Measurements from ENCODE around the gene ARPC2.
"Not testable (repeated sequence)": the region's sequence is repeated elsewhere in the genome, so short reads cannot be mapped to it uniquely, and the experiment has no call there.

The ARPC2 gene

DNA sequence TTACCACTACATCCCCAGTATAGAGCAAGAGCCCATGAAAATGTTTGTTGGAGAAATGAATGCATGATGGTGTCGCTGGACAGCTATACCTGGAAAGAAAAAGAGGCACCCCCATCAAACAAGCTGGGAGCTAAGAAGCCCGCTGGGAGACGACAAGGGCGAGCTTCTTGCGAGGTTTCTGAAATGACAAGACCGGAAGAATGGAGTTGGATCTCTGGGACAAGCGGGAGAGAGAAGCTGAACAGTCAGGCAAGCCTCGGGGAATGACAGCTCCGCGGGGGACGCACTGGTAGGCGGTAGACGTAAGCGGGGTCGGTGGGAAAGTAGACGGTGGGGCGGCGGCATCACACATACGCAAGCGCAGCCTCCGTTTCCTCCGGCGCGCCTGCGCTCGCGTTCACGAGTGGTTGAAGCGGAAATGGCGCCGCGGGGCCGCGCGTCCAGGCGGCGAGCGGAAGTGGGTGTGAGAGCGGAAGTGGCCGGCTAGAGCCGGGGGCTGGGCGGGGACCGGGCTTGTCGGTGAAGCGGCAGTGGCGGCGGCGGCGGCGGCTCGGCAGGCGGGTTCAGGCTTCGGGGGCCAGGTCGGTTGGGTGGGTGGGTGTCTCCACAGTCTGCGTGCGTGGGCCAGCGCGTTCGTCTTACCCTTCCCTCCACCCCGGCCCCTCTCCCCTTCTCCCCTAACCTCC lies at the start of gene ARPC2:
Gene ARPC2, plus strand, starts transcription at position 516 of the 686 bp plus-strand sequence. CDS start 282 bp downstream, outside the sequence.
- peak; percentile 94 to 95 for DNase-seq (ENCODE audit: low read depth in 2 of 2)

- DNase-seq (ENCODE audit: low read depth in 2 of 2), result no peak
Observed at GRCh38 chr2:218168016-218168415, 49.0 kb upstream of the ARPC2 start.

DNA sequence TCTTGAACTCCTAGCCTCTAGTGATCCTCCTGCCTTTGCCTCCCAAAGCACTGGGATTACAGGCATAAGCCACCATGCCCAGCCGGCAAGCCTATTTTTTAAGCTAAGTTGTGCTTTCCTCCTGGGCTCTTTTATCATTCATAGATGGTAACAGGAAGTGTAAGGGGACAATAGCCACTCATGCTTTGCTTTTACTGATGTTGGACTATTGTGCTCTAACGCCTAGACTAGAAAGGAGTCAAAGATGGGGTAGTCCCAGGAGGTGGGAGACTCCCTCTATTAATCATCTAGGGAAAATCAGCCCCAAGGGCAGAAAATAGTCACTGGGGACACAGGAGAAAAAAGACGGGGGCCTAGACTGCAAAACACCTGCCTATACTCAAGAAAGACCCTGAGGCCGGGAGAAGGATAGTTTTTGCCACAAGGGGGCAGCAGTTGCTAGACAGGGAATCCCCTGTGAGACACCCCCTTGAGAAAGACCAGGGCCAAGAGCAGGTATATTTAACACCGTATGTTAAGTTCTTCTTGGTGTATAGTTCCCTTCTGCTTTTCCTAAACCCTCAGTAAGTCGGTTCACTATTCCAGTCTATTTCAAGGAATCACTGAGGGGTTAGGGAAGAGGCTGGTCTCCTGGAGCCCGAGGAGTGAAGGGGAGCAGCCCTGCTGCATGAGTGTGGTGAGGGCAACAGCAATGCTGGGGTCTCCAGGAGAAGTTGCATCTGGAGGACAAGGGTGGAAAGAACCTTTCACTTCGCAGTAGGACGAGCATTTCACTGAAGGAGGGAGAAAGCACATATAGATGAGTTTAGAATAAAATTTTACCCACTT lies 48.1 kb upstream of the ARPC2 start:
- peak; percentile 32 to 61 for DNase-seq (ENCODE audit: low read depth in 2 of 2)

DNA sequence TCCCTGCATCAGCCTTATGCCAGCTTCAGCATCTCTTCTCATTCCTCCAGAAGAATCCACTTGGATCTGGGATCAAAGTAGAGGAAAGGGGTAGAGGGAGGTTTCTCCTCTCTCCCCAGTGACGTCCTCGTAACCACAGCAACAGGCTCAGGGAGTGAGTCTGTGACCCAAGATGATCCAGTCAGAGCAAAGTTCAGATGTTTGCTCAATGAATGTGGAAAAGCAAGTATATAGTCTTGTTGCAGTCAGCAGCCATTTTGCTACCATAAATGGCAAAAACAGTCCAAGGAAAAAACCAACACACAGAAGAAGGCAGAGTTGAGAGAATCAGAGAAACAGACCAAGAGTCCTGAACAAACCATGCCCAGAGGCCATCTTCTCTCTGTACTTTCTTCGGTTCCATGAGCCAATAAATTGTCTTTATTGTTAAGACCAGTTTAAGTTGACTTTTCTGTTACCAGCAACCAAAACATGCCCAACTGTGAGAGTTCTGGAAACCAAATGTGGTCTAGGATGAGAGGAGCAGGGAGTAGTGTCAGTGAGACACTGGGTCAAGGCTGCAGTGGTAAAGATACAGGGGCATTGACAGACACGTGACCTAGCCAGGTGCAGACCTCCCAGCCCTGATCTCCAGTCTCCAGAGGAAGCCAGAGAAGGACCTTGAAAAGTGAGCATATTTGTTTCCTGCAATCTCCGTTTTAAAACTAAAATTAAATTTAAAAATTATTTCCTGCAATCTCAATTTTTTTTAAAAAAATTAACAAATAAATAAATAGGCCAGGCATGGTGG lies 47.0 kb upstream of the ARPC2 start:
- no peak for DNase-seq (ENCODE audit: low read depth in 2 of 2)

GRCh38 chr2:218171744-218172143 lies 45.2 kb upstream of the ARPC2 start:
- DNase-seq (ENCODE audit: low read depth in 2 of 2), result not testable (repeated sequence)

- DNase-seq (ENCODE audit: low read depth in 2 of 2), result no peak
Observed at GRCh38 chr2:218172845-218173244, 44.1 kb upstream of the ARPC2 start.

DNA sequence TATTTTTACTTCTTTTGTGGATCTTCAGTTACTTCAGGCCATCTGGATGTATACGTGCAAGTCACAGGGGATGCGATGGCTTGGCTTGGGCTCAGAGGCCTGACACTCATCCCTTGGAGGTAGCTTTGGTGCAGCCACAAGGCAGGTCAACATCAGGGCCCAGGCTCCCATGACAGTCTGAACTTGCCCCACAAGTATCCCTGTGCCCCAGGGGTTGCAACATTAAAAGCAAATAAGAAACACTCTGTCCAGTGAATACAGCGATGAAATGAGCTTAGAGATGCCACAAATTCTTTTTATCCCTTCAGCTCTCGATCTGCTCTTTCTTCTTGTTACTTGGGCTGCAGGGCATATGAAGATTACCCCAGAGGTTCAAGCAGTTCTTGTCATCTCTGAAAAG lies 37.2 kb upstream of the ARPC2 start:
- no peak for DNase-seq (ENCODE audit: low read depth in 2 of 2)

- no peak for DNase-seq (ENCODE audit: low read depth in 2 of 2)
Observed at GRCh38 chr2:218180467-218181114, 36.4 kb upstream of the ARPC2 start.

GRCh38 chr2:218184331-218184730 lies 32.7 kb upstream of the ARPC2 start:
- no peak for DNase-seq (ENCODE audit: low read depth in 2 of 2)

GRCh38 chr2:218186355-218186766 lies 30.6 kb upstream of the ARPC2 start:
- DNase-seq (ENCODE audit: low read depth in 2 of 2), result peak; percentile 32 to 58

DNA sequence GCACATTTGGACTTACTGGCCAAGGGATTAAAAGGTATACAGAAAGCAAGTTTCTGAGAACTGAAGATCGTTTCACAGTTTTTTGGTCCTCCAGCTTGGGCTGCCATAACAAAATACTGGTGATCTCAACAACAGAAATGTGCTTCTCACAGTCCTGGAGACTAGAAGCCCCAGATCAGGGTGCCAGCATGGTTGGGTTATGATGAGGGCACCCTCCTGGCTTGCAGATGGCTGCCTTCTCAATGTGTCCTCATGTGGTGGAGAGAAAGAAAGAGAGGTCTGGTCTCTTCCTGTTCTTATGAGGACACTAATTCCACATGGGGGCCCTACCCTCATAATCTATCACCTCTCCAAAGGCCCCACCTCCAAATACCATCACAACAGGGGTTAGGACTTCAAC lies 30.1 kb upstream of the ARPC2 start:
- no peak for DNase-seq (ENCODE audit: low read depth in 2 of 2)

- no peak for DNase-seq (ENCODE audit: low read depth in 2 of 2)
Observed at GRCh38 chr2:218187296-218188015, 29.5 kb upstream of the ARPC2 start.

GRCh38 chr2:218188528-218188927 lies 28.5 kb upstream of the ARPC2 start:
- DNase-seq (ENCODE audit: low read depth in 2 of 2), result no peak

DNA sequence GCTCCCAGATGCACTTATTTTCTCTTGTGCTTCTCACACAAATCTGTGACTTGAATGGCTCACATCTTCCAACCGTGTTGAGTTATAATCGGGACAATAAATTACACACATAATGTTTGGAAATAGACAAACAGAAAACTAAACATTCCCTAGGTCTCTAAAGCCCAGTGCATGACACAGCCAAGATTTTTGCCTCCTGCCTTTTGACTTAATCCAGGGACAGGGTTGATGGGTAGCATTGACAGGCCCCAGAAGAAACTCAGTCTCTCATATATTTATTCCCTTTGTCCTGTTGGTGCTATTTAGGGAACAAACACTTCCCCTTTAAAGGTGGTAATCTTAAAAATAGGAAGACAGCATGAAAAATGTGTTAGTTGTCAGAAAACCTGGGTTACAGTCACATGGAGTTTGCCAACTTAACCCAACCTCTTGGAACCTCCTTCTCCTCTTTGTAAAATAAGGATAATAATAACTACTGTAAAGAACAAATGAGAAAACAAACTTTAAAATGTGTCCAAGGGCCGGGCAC lies 24.0 kb upstream of the ARPC2 start:
- DNase-seq (ENCODE audit: low read depth in 2 of 2), result no peak

- no peak for DNase-seq (ENCODE audit: low read depth in 2 of 2)
Observed at GRCh38 chr2:218193701-218194100, 23.3 kb upstream of the ARPC2 start.

DNA sequence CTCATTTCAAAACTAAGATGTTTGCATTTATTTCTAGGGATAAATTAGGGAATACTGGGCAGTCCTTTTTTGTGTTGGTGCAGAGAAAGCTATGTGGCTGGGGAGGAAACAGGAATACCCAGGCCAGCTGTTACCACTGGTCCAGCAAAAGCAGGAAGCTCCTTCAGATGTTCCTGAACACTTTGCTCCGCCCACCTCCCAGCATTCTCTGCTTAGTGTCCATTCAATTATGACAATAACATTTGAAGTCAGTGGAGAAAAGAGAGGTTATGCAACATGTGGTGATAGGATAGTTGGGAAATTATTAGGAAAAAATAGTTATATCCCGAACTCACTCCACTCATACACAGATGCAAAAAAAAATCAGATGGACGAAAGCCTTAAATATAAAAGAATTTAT lies 22.1 kb upstream of the ARPC2 start:
- no peak for DNase-seq (ENCODE audit: low read depth in 2 of 2)

DNA sequence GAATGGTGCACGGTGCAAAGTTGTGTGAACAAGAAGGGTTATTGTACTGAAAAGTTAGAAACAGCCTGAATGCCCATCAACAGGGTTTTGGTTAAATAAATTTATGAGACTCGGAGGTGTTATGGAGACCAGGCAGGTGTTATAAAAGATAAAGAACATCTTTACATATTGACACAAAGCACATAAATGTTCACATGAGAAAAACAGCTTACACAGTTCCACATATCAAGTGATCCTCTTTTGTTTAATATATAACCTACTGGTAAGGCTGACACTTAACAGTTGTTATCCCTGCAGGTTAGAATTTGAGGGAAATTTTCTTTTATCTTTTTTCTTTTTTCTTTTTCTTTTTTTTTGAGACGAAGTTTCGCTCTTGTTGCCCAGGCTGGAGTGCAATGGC lies 20.0 kb upstream of the ARPC2 start:
- DNase-seq (ENCODE audit: low read depth in 2 of 2), result no peak

GRCh38 chr2:218202266-218202665 lies 14.7 kb upstream of the ARPC2 start:
- no peak for DNase-seq (ENCODE audit: low read depth in 2 of 2)

GRCh38 chr2:218209078-218209477 lies 7.9 kb upstream of the ARPC2 start:
- DNase-seq (ENCODE audit: low read depth in 2 of 2), result no peak

DNA sequence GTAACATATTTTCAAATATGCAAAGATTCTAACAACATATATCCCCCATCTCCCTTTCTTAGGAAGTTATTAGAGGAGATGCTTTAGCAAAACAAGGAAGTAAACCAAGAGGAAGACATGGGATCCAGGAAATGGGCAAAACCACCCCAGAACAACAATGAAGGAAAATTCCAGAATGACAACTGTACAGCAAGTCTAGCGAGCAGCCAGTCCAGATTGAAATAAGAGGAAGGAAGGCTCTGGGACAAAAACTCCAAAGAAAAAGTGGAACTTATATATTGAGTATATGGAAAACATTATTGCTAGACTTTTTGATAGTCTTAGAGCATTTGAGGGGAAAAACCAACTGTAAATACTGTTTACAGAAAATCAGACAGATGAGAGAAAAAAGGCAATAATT lies 2.9 kb upstream of the ARPC2 start:
- DNase-seq (ENCODE audit: low read depth in 2 of 2), result no peak

GRCh38 chr2:218216336-218216673 lies 684 bp upstream of the ARPC2 start:
- no peak for DNase-seq (ENCODE audit: low read depth in 2 of 2)

Data from stimulated activated CD8-positive, alpha-beta memory T cell treated with anti-CD3 and anti-CD28 coated beads, Interleukin-2, amount 100 ng/mL, for 48 hours (primary cell).